K562 (cell line): ENCODE measurements around the gene PPP1R14C. TPM values are rescaled to one million over a fixed set of nuclear protein-coding genes. Genes with fewer than 3 reads are reported as not detected.
"Not testable (repeated sequence)": the region's sequence is repeated elsewhere in the genome, so short reads cannot be mapped to it uniquely, and the experiment has no call there.

Experiments
- ATAC-seq: fragments of 200-7000 bp; cut with Tn5 transposase; 3 replicates; pipeline ENCODE4 v1.9.1; 2020; ENCODE audit warnings: moderate library complexity
- BruUV-seq: library from RNA; stranded (reverse); fragments of 400-500 nt; replicated peaks from 2 replicates; lab custom pipeline; 2021; lab: Mats Ljungman, UMichigan
- CTCF ChIA-PET: fragments of 300-600 bp; formaldehyde crosslinking; extraction: SDS; loops from one replicate; lab custom pipeline; 2021; ENCODE audit warnings: low intra/inter-chr PET ratio; lab: Yijun Ruan, JAX
- POLR2A ChIA-PET: fragments of 300-600, 350-650 bp; sonication (Branson Sonifier 250); formaldehyde crosslinking; extraction: SDS; loops from one replicate; lab custom pipeline; 2021; ENCODE audit warnings: antibody characterized with exemption, inconsistent platforms; lab: Yijun Ruan, JAX
- DNase-seq, 4 experiments: peaks; one replicate each; pipeline versions ENCODE4 v3.0.0 to v3.0.0-alpha.2; 2011 to 2018; ENCODE audit warnings: low spot score in 3 of 4, mixed read lengths in 3 of 4; ENCODE audit errors: extremely low read depth in 1 of 4
- FAIRE-seq: peaks from 2 replicates; lab custom pipeline; 2011; peaks lifted over from hg19 to GRCh38; lab: Jason Lieb, UNC
- H2AFZ ChIP-seq: 2 replicates; pipeline ENCODE4 v1.6.0; 2011; ENCODE audit warnings: low read depth, low read length, control low read depth, inconsistent platforms
- H3K27ac ChIP-seq: fragments of 200-600 bp; 3 replicates; pipeline ENCODE4 v1.8.0; 2011; ENCODE audit warnings: low read depth, mild to moderate bottlenecking, control low read depth, inconsistent platforms, low read length, moderate library complexity, mixed read lengths; ENCODE audit errors: extremely low read depth
- H3K27me3 ChIP-seq, 2 experiments: fragments of 300-600 bp in 1 of 2; 2 replicates in 1 of 2; 3 replicates in 1 of 2; pipeline versions ENCODE4 v1.6.0 to v1.8.0; 2011; ENCODE audit warnings: inconsistent platforms in 2 of 2, low read length in 2 of 2, mild to moderate bottlenecking in 1 of 2, mixed read lengths in 1 of 2, moderate library complexity in 1 of 2; ENCODE audit not compliant: control insufficient read depth in 2 of 2, insufficient read depth in 2 of 2
- H3K36me3 ChIP-seq: fragments of 300-600 bp; 3 replicates; pipeline ENCODE4 v1.8.0; 2011; ENCODE audit warnings: mild to moderate bottlenecking, low read length, inconsistent platforms; ENCODE audit not compliant: control insufficient read depth, insufficient read depth
- H3K4me1 ChIP-seq, 2 experiments: fragments of 200-600 bp in 1 of 2; replicated peaks in 1 of 2; 2 replicates in 1 of 2; 3 replicates in 1 of 2; pipeline versions ENCODE4 v1.5.1 to v1.8.0; 2011; ENCODE audit warnings: inconsistent platforms in 2 of 2, low read length in 2 of 2, mild to moderate bottlenecking in 1 of 2, mixed read lengths in 1 of 2, moderate library complexity in 1 of 2; ENCODE audit not compliant: control insufficient read depth in 2 of 2, insufficient read depth in 2 of 2
- H3K4me2 ChIP-seq: 2 replicates; pipeline ENCODE4 v1.6.1; 2011; ENCODE audit warnings: low read length, control low read depth, inconsistent platforms, mixed read lengths; ENCODE audit not compliant: insufficient read depth
- H3K4me3 ChIP-seq: fragments of 200-600 bp; sonication (generic), shearing (Covaris generic); 2 replicates; pipeline ENCODE4 v1.5.1; 2016; ENCODE audit warnings: control low read depth, inconsistent platforms
- H3K79me2 ChIP-seq: fragments of 200-600 bp; 3 replicates; pipeline ENCODE4 v1.8.0; 2011; ENCODE audit warnings: low read length, inconsistent platforms; ENCODE audit not compliant: control insufficient read depth, insufficient read depth
- H3K9ac ChIP-seq, 2 experiments: 2 replicates each; pipeline versions ENCODE4 v1.6.0 to v1.6.1; 2011; ENCODE audit warnings: low read depth in 2 of 2, low read length in 2 of 2, control low read depth in 1 of 2, inconsistent platforms in 1 of 2, mild to moderate bottlenecking in 1 of 2, mixed read lengths in 1 of 2; ENCODE audit not compliant: insufficient read depth in 1 of 2
- H3K9me1 ChIP-seq: one replicate; pipeline ENCODE4 v1.6.0; 2011; ENCODE audit warnings: inconsistent platforms, mild to moderate bottlenecking, low read length, moderate library complexity; ENCODE audit not compliant: control insufficient read depth, insufficient read depth
- H3K9me3 ChIP-seq: replicated peaks from 2 replicates; pipeline ENCODE4 v1.5.1; 2011; ENCODE audit warnings: low read depth, low read length, inconsistent platforms; ENCODE audit not compliant: control insufficient read depth, insufficient read depth
- H4K20me1 ChIP-seq: replicated peaks from 2 replicates; pipeline ENCODE4 v1.6.1; 2011; ENCODE audit warnings: low read length, inconsistent platforms, mixed read lengths; ENCODE audit not compliant: control insufficient read depth, insufficient read depth
- CBFA2T3 ChIP-seq: fragments of 450-650 bp; IDR thresholded peaks from 2 replicates; pipeline ENCODE4 v1.6.1; 2017
- FUS ChIP-seq: fragments of 200-400 bp; formaldehyde crosslinking; optimal IDR thresholded peaks from 2 replicates; pipeline ENCODE3; 2017; ENCODE audit warnings: low read depth, low read length
- KAT8 ChIP-seq: fragments of 450-650 bp; IDR thresholded peaks from 2 replicates; pipeline ENCODE4 v1.6.1; 2016; ENCODE audit warnings: low read depth, mild to moderate bottlenecking
- KDM1A ChIP-seq, 2 experiments: fragments of 450-650 bp; IDR thresholded peaks; 2 replicates each; pipeline ENCODE4 v1.6.1; 2016; ENCODE audit warnings: mild to moderate bottlenecking in 2 of 2
- MEIS2 ChIP-seq: fragments of 450-650 bp; IDR thresholded peaks from 2 replicates; pipeline ENCODE4 v1.6.1; 2014; ENCODE audit warnings: mild to moderate bottlenecking; ENCODE audit not compliant: partially characterized antibody
- MIER1 ChIP-seq: fragments of 450-650 bp; IDR thresholded peaks from 2 replicates; pipeline ENCODE4 v1.6.1; 2016; ENCODE audit warnings: antibody characterized with exemption, mild to moderate bottlenecking, low read depth
- POLR3G ChIP-seq: IDR thresholded peaks from 2 replicates; pipeline ENCODE4 v1.6.1; 2011; ENCODE audit not compliant: insufficient read length, insufficient replicate concordance; ENCODE audit errors: extremely low read depth
- TCFL5 ChIP-seq: fragments of 250-450 bp; sonication (Bioruptor Pico); conservative IDR thresholded peaks from 2 replicates; pipeline ENCODE4 v1.6.1; 2021; ENCODE audit warnings: mild to moderate bottlenecking, moderate library complexity, matching md5 sums
- TFAM ChIP-seq: fragments of 250-450 bp; sonication (Bioruptor Pico); conservative IDR thresholded peaks from 2 replicates; pipeline ENCODE4 v1.5.0; 2021; ENCODE audit warnings: mild to moderate bottlenecking, moderate library complexity
- TRIM24 ChIP-seq, 2 experiments: fragments of 450-650 bp; IDR thresholded peaks; 2 replicates each; pipeline ENCODE4 v1.6.1; 2016
- WGBS: fragments of 100-300 bp; shearing (Covaris generic); methylation state at CpG from one replicate; pipeline ENCODE4 v1.1.6; 2016; ENCODE audit warnings: low coverage, mixed read lengths; ENCODE audit not compliant: insufficient coverage; ENCODE audit errors: missing lambda C conversion rate; 5-methylcytosine and 5-hydroxymethylcytosine counted together
- in situ Hi-C: fragments of 300-500 bp; cut with MboI; formaldehyde crosslinking; loops from 4 replicates; pipeline ENCODE4 v1.15.0; 2018; ENCODE audit warnings: inconsistent platforms, mixed read lengths
- intact Hi-C: fragments of 100-400 bp; cut with micrococcal nuclease; formaldehyde crosslinking; loops from 2 replicates; pipeline ENCODE4 v1.14.2; 2022
- polyA plus RNA-seq, 8 experiments: library from polyadenylated mRNA; depleted of rRNA in 4 of 8; stranded (reverse) in 5 of 8; unstranded in 3 of 8; fragments of >200 nt; fragmentation: Nextera tagmentation in 2 of 8; fragmentation: Illumina TruSeq in 1 of 8; extraction: Ambion mirVana in 2 of 8; extraction: Trizol in 1 of 8; gene quantifications; 2 replicates each; pipeline versions ENCODE4 v1.2.1 to v1.2.3, GENCODE V29; 2011 to 2014; ENCODE audit warnings: inconsistent platforms in 1 of 8, missing spikeins in 1 of 8
- total RNA-seq, 7 experiments: library from RNA; depleted of rRNA in 6 of 7; stranded (reverse); fragments of >200 nt in 6 of 7; fragmentation: Illumina TruSeq in 2 of 7; extraction: Trizol in 2 of 7; gene quantifications; 2 replicates each; pipeline versions ENCODE4 v1.2.1 to v1.2.3, GENCODE V29; 2011 to 2021; ENCODE audit warnings: low replicate concordance in 1 of 7

PPP1R14C gene
- total and polyA plus RNA-seq, 9 of the 15 experiments (the other 6 are each of a cell fraction or from before 2014, with no cell fraction given) = 4.5 to 16.6 (median 11.9) TPM

DNA sequence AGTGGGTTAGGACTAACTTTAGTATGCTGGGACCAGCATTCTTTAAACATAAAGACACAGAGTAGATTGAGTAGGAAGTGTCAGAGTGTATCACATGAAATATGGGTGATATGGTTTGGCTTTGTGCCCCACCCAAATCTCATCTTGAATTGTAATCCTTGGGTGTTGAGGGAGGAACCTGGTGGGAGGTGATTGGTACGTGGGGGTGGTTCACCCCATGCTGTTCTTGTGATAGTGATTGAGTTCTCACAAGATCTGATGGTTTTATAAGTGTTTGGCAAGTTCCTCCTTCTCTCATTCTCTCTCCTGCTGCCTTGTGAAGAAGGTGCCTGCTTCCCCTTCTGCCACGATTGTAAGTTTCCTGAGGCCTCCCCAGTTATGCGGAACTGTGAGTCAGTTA is 5.1 kb upstream of the PPP1R14C start:
- intact Hi-C loops, CTCF ChIA-PET, H2AFZ ChIP-seq, H3K27ac ChIP-seq, H3K9ac ChIP-seq, H3K4me3 ChIP-seq, in situ Hi-C loops, FAIRE-seq, BruUV-seq, H3K36me3 ChIP-seq, H4K20me1 ChIP-seq, H3K9me3 ChIP-seq, ATAC-seq, POLR2A ChIA-PET, DNase-seq, H3K79me2 ChIP-seq, H3K4me2 ChIP-seq, H3K4me1 ChIP-seq, H3K9me1 ChIP-seq: not testable (repeated sequence)
- H3K27me3 ChIP-seq = peaks cover 6 to 18% of the 10 kb centered on the region in 2 experiments; a peak in 4 of 5 replicates
- TF ChIP-seq MEIS2 (peak; percentile 34), KDM1A (IDR thresholded peaks at IDR 0.05) (peak; percentile 45 to 52; a peak in 2 of 4 replicates), TRIM24 (IDR thresholded peaks at IDR 0.05) (0 out of 4 replicates have a peak, but pooled peaks of 1 of the 2 experiments have one; percentile 25), CBFA2T3 (0 out of 2 replicates have a peak, but pooled peaks have one; percentile 40)
- 5% methylated on average over 3 of the region's 3 CpGs for WGBS

DNA sequence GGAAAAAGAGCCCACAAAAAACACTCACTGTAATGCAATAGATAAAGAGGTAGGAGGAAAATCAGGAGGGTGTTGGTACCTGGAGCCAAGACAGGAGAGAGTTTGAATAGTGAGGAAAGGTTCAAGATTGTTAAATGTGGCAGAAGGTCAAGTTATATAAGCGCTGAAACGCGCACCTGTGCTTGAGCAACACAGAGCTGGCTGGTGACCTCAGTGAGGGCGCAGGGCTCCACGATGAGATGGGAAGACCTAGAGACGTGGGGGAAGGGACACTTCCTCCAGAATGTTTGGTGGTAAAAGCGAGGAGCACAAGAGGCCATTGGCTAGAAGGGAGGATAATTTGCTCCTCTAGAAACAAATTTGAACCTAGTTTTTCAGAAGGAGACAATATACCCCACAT is 4.2 kb upstream of the PPP1R14C start:
- Histone ChIP-seq H3K4me1 (peaks cover 3 to 17% of the 10 kb centered on the region in 2 experiments; a peak in 4 of 5 replicates), H3K27ac (no peak overlapping the region), H3K36me3 (no peaks in the 10 kb centered on the region), H3K4me2 (no peak overlapping the region), H3K4me3 (no peak overlapping the region), H3K27me3 (peaks cover 6 to 18% of the 10 kb centered on the region in 2 experiments; a peak in 4 of 5 replicates), H3K9me1 (no peaks in the 10 kb centered on the region), H4K20me1 (no peaks in the 10 kb centered on the region), H3K79me2 (peaks cover 3% of the 10 kb centered on the region; the same call in 1 of the 3 replicates), H3K9me3 (no peaks in the 10 kb centered on the region), H3K9ac (no peak overlapping the region), H2AFZ (no peak overlapping the region)
- in situ Hi-C loops (no loop called here), intact Hi-C loops (no loop called here)
- no peak for TF ChIP-seq POLR3G
- TF ChIP-seq TFAM (CRISPR knock-in tag) = no peak
- no peak for TF ChIP-seq TCFL5
- TF ChIP-seq FUS = no peak
- TF ChIP-seq KAT8 = no peak
- TF ChIP-seq MIER1 = no peak
- ATAC-seq = no peak
- FAIRE-seq = peak; percentile 6
- no TSS peak for BruUV-seq
- DNase-seq = no peak
- POLR2A ChIA-PET = interaction anchor here (0.6 kb wide), 1 partner anchor 672 kb away, joined by 6 read pairs; no protein-coding TSS in a partner anchor
- CTCF ChIA-PET = no interaction called here
- WGBS = 29% methylated on average over 7 of the region's 7 CpGs
